GM12892 (cell line): Measurements from ENCODE around the gene FAM210A. TPM values are rescaled to one million over a fixed set of nuclear protein-coding genes. Genes with fewer than 3 reads are reported as not detected.
"Not testable (repeated sequence)": the region's sequence is repeated elsewhere in the genome, so short reads cannot be mapped to it uniquely, and the experiment has no call there.

Experiments
- DNase-seq: peaks from one replicate; pipeline ENCODE4 v3.0.0; 2011; ENCODE audit not compliant: insufficient read length
- FAIRE-seq: peaks from 2 replicates; lab custom pipeline; 2011; peaks lifted over from hg19 to GRCh38; lab: Jason Lieb, UNC
- POLR2A ChIP-seq: IDR thresholded peaks from 2 replicates; pipeline ENCODE4 v1.6.1; 2011; ENCODE audit warnings: low read depth, low read length, control low read depth
- POLR2AphosphoS5 ChIP-seq: IDR thresholded peaks from 2 replicates; pipeline ENCODE4 v1.6.1; 2011; ENCODE audit warnings: low read depth, low read length, control low read depth
- TAF1 ChIP-seq: IDR thresholded peaks from 2 replicates; pipeline ENCODE4 v1.6.1; 2011; ENCODE audit warnings: low read depth, mild to moderate bottlenecking, control low read depth, low read length, borderline replicate concordance
- polyA plus RNA-seq: library from polyadenylated mRNA; unstranded; fragments of >200 nt; gene quantifications from one replicate; pipeline ENCODE4 v1.2.1, GENCODE V29; 2012; ENCODE audit warnings: missing spikeins, inconsistent platforms; ENCODE audit not compliant: missing spikeins

The FAM210A gene, protein sequence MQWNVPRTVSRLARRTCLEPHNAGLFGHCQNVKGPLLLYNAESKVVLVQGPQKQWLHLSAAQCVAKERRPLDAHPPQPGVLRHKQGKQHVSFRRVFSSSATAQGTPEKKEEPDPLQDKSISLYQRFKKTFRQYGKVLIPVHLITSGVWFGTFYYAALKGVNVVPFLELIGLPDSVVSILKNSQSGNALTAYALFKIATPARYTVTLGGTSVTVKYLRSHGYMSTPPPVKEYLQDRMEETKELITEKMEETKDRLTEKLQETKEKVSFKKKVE
- polyA plus RNA-seq = 26.3 TPM

DNA sequence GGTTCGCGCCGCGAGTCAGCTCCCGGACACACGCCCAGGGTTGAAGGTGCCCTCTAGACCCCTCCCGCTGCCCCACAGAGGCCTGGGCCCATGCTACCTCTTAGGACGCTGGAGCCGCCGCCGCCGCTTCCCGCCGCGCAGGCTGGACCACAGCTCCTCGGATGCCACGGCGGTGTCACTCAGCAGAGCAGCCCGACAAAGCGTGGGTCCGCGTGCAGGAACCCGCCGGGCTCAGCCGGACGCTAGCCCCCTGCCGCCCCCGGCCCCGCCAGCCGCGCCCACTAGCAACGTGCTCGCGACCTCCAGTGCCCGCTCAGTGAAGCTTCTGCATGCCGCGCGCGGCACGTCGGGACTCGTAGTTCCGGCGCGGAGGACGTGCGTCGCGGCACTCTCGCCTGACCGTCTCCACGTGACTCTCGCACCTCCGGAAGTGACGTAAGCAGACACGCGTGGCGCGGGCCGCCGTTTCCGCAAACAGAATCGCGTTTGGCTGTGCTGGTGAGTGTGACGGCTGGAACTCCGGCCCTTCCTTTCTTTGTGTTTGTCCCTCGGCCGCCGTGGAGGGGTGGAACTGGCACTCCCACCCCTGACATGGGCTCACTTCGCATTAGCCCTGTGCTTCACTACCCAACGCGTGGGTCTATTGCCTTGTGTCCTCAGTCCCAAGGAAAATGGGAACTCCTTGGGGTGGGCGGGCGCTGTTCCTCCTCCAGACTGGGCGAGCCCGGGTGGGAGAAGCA, at the start of gene FAM210A, which contains the start of gene RNMT:
TSS of gene FAM210A (minus strand) at position 327 of the 740 bp plus-strand sequence. CDS start 44,481 bp downstream, outside the sequence.
TSS of gene RNMT (plus strand) at position 442 of the 740 bp plus-strand sequence. CDS start 4,845 bp downstream, outside the sequence.
- peak; percentile 99 for FAIRE-seq
- DNase-seq = peak; percentile 70
- TF ChIP-seq POLR2A (peak; percentile 79), TAF1 (peak; percentile 59; the same call in 1 of the 2 replicates), POLR2AphosphoS5 (peak; percentile 81)

DNA sequence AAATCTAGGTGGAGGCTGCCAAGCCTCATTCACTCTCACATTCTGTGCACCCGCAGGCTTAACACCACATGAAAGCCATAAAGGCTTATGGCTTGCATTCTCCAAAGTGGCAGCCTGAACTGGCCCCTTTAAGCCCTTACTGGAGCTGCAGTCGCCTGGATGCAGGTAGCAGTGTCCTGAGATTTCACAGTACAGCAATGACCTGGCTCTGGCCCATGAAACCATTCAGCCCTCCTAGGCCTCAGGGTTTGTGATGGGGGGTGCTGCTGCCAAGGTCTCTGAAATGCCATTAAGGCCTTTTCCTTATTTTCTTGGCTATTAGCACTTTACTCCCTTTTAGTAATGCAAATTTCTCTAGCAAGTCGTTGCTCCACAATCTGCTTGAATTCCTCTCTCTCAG, 48.7 kb upstream of the FAM210A start:
- FAIRE-seq (no peak), DNase-seq (no peak)
- TF ChIP-seq TAF1 = no peak
- no peak for TF ChIP-seq POLR2A
- TF ChIP-seq POLR2AphosphoS5 = no peak

DNA sequence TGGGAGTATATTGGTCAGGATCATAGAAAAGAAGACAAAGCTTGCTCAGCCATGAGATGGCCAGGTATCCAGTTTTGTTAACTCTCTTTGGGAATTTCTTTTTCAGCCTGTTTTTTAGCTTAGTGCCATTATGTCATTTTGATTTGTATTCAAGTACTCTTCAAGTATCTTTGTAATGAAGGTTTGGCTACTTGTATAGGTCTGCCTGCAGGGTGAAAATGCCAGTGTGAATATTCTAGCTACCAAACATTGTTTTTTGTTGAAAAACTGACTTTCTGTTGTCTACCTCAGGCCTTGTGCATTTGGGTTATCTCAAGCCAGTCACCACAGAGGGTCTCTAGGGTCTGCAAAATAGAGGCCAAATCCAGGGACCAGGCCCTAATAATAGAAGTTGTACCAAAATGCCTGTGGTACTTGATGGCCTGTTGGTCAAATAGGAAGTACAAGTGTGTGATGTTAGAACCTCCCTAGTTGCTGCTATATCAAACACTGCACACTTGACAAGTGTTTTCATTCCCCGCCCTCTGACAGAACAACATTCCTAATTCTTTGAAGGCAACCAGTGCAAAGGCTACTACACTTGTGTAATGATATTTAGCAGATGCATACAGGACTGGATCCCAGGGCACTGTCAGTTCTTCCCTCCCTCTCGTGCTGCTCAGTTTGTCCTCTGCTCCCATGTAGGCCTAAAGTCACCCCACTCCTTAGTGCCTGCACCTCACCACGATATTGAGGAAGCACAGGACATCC, 36.5 kb upstream of the FAM210A start:
- DNase-seq (no peak), FAIRE-seq (no peak)
- no peak for TF ChIP-seq POLR2AphosphoS5
- TF ChIP-seq POLR2A = no peak
- no peak for TF ChIP-seq TAF1

DNA sequence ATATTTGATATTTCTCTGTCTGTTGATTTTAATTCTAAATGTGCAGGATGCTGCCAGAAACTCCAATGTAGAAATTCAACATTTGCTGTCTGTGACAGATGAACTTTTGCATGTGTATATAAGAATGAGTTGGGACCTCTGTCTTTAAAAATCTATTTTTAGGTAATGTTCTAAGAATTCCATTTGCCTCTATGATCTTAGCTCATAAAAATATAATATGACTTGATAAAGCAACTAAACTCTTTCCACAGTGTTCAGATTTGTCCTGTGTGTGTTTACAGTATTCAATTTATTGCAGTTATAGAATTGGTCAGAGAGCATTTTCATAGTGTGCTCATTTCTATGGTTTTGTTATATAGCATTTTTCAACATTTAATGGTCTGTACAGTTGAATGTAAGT, 33.7 kb upstream of the FAM210A start:
- no peak for DNase-seq
- no peak for FAIRE-seq
- TF ChIP-seq POLR2AphosphoS5 (no peak), TAF1 (no peak), POLR2A (no peak)

DNA sequence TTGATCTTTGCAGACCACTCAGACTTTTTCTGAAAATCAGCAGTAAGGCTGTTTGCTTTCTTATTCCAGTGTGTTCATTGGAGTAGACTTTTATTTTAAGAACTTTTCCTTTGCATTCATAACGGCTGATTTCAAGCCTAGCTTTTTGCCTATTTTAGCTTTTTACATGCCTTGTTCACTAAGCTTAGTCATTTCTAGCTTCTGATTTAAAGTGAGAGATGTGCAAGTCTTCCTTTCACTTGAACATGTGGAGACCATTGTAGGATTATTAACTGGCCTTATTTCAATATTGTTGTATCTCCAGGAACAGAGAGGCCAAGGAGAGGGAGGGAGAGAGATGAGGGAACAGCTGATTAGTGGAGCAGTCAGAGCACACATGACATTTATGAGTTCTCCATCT, 32.3 kb upstream of the FAM210A start:
- DNase-seq (no peak), FAIRE-seq (no peak)
- TF ChIP-seq TAF1 (no peak), POLR2AphosphoS5 (no peak), POLR2A (no peak)

DNA sequence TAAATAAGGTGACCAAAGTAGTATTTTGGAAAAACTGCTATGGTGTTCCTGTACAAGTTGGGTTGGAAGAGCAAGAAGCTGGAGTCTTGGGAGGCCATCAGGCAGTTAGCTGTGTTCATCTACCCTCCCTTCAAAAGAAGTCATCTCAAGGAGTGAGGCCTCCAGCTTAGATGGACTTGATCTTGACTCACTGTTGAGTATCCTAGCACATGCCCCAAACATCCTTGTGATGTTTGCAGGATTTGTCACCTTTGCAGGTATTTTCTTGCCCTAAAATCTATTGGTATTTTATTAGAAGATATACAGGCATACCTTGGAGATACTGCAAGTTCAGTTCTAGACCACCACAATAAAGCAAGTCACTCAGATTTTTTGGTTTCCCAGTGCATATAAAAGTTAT, 30.3 kb upstream of the FAM210A start:
- TF ChIP-seq TAF1 (no peak), POLR2A (no peak), POLR2AphosphoS5 (no peak)
- DNase-seq = no peak
- FAIRE-seq = no peak

DNA sequence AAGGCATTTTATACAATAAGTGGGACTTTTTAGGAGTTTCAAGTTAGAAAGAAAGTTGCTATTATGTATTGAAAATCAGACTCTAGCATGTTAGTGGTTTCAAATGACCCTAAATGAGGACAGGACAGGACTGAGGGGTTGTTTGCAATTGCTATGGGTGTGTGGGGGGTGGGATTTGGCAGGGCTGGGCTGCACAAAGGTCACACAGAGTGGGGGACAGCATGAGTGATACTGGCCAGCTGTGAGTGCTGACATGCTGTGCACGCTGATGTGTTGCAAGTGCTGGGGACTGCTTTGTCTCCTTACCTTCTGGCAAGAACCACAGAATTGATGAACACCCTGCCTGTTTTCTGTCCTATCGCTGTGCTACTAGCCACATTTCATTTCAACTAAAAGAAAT, 29.9 kb upstream of the FAM210A start:
- no peak for TF ChIP-seq POLR2AphosphoS5
- no peak for TF ChIP-seq POLR2A
- TF ChIP-seq TAF1 = no peak
- FAIRE-seq = no peak
- no peak for DNase-seq

DNA sequence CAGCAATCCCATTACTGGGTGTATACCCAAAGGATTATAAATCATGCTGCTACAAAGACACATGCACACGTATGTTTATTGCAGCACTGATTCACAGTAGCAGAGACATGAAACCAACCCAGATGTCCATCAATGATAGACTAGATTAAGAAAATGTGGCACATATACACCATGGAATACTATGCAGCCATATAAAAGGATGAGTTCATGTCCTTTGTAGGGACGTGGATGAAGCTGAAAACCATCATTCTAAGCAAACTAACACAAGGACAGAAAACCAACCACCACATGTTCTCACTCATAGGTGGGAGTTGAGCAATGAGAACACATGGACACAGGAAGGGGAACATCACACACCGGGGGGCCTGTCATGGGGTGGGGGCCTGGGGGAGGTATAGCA, 25.2 kb upstream of the FAM210A start:
- not testable (repeated sequence) for FAIRE-seq, DNase-seq

DNA sequence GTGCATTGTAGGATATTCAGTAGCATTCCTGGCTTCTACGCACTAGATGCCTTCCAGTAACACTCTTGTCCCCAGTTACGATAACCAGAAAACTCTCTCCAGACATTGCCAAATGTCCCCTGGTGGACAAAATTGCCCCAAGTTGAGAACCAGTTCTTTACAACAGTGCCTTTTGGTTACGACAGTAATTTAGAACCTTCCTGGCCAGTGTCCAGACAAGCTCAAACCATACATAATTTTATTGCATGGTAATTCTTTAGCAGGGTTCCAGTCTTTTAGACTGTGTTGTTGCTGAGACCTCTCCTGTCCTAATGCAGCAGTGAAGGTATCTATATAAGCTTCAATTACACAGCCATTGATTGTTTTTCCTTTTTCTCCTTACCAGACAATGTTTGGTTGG, 20.3 kb upstream of the FAM210A start:
- no peak for FAIRE-seq
- TF ChIP-seq POLR2A (no peak), POLR2AphosphoS5 (no peak), TAF1 (no peak)

DNA sequence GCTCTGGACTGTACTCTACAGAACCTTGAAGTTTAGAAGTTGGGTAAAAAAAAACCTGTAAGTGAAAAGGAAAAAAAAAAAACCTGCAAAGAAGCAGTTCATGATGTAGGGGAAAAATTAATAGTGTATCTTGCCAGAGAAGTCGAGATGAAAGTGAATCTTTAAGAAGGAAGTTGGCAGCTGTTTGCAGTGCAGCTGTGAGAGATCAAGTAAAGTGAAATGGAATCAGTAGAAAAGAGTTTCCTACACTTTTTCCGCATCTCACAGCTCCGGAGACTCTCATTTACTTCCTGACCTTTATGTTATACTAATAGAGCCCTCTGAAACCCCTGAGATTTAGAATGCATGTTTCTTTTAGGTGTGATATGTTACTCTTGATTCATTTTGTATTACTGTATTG, 19.3 kb upstream of the FAM210A start:
- TF ChIP-seq POLR2AphosphoS5 (no peak), POLR2A (no peak), TAF1 (no peak)
- DNase-seq (no peak), FAIRE-seq (no peak)

More for the DNA sequence above, 20.3 kb upstream of the FAM210A start:
- no peak for DNase-seq

DNA sequence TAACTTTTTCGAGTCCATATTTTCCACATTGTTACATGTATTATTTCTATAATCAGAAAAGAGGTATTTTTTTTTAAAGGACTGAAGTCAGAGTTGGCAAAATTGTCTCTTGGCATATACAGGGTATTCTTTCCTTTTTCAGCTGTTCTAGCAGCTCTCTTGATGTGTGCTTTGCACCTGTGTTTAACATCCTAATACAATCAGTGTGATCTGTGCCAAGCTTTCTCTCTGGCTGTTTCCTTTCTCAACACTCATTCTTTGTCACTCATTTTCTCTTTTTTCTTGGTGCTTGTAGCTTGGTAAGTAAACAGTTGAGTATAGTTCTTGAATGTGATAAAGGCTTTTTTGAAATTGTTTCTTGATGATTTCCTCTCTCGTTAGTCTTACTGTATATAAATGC, 9.3 kb upstream of the FAM210A start:
- TF ChIP-seq TAF1 = no peak
- TF ChIP-seq POLR2AphosphoS5 = no peak
- TF ChIP-seq POLR2A = no peak
- DNase-seq (no peak), FAIRE-seq (no peak)
